Transverse colon (tissue), 4 donors: Measurements from ENCODE around the gene NCK2. TPM values are rescaled to one million over a fixed set of nuclear protein-coding genes. Genes with fewer than 3 reads are reported as not detected.

Experiments used
- DNase-seq: peaks from one replicate; pipeline ENCODE4 v3.0.0-alpha.2; 2019
- H3K27ac ChIP-seq, 4 donors: fragments of 200-600 bp; sonication (generic); 2 replicates each; pipeline ENCODE4 v1.5.1; 2016 to 2018; ENCODE audit warnings: inconsistent platforms in 4 of 4
- H3K27me3 ChIP-seq: fragments of 200-600 bp; sonication (generic); 2 replicates; pipeline ENCODE4 v1.5.1; 2017; ENCODE audit warnings: inconsistent platforms
- H3K36me3 ChIP-seq, 4 donors: fragments of 200-600 bp; sonication (generic); 2 replicates each; pipeline ENCODE4 v1.5.1; 2017 to 2019; ENCODE audit warnings: inconsistent platforms in 4 of 4
- H3K4me1 ChIP-seq, 4 donors: fragments of 200-600 bp; sonication (generic); 2 replicates each; pipeline ENCODE4 v1.5.1; 2017 to 2020; ENCODE audit warnings: inconsistent platforms in 4 of 4
- H3K4me3 ChIP-seq, 4 donors: fragments of 200-600 bp; sonication (generic); 1 replicate in 1 of 4; 2 replicates in 3 of 4; pipeline versions ENCODE4 v1.5.1 to v1.6.1; 2017 to 2019; ENCODE audit warnings: inconsistent platforms in 4 of 4
- H3K9me3 ChIP-seq, 2 donors: fragments of 200-600 bp; sonication (generic); 2 replicates each; pipeline ENCODE4 v1.5.1; 2017 to 2019; ENCODE audit warnings: inconsistent platforms in 2 of 2
- CTCF ChIP-seq, 5 experiments: fragments of 200-600 bp in 3 of 5; fragments of 450-650 bp in 2 of 5; sonication (generic) in 3 of 5; IDR thresholded peaks; 1 replicate in 2 of 5; 2 replicates in 3 of 5; pipeline ENCODE4 v1.5.1; 2016 to 2017; ENCODE audit warnings: antibody characterized with exemption in 5 of 5, inconsistent platforms in 3 of 5, mild to moderate bottlenecking in 2 of 5, moderate library complexity in 1 of 5
- EP300 ChIP-seq: sonication (generic); formaldehyde crosslinking; IDR thresholded peaks from one replicate; pipeline ENCODE4 v1.6.1; 2017; ENCODE audit warnings: antibody characterized with exemption, low read depth
- POLR2A ChIP-seq: fragments of 450-650 bp; IDR thresholded peaks from one replicate; pipeline ENCODE4 v1.6.1; 2016; ENCODE audit warnings: antibody characterized with exemption, mild to moderate bottlenecking, moderate library complexity
- POLR2AphosphoS5 ChIP-seq, 3 donors: sonication (generic); formaldehyde crosslinking; IDR thresholded peaks; one replicate each; pipeline ENCODE4 v1.6.1; 2016; ENCODE audit warnings: antibody characterized with exemption in 3 of 3
- WGBS, 2 donors: methylation state at CpG; one replicate each; pipeline ENCODE4 v1.1.5; 2018; ENCODE audit warnings: low coverage in 1 of 2; 5-methylcytosine and 5-hydroxymethylcytosine counted together
- in situ Hi-C, 4 donors: fragments of 200-750 bp; cut with MboI; loops; one replicate each; pipeline versions ENCODE4 v1.15.0 to v1.15.1; 2017; ENCODE audit warnings: low sequenced_read_pairs in 3 of 4, low pct_ligation_motif_present in 1 of 4, low pct_unique_long_range_greater_than_20kb in 1 of 4
- intact Hi-C: fragments of 100-400 bp; cut with DNase I; formaldehyde crosslinking; loops from one replicate; pipeline ENCODE4 v1.15.1; 2023; ENCODE audit warnings: low total_unique reads
- total RNA-seq, 4 donors: library from RNA; depleted of rRNA; stranded (reverse); fragments of >200 nt; gene quantifications; one replicate each; pipeline ENCODE4 v1.1.0, GENCODE V29; 2016

The NCK2 gene
- total RNA-seq, 4 donors from 2014 or later, result 42.2 to 74.1 (median 59.9) TPM

GRCh38 chr2:105736145-105736544, 8.6 kb upstream of the NCK2 start:
- Histone ChIP-seq H3K27ac (no peak overlapping the region), H3K36me3 (no peaks in the 10 kb centered on the region), H3K4me3 (no peak overlapping the region), H3K9me3 (no peaks in the 10 kb centered on the region), H3K27me3 (no peaks in the 10 kb centered on the region), H3K4me1 (no peaks in the 10 kb centered on the region)
- intact Hi-C loops (no loop called here), in situ Hi-C loops (no loop called here)
- TF ChIP-seq POLR2AphosphoS5 (IDR thresholded peaks at IDR 0.05) (no peak), EP300 (no peak), CTCF (IDR thresholded peaks at IDR 0.05) (no peak), POLR2A (no peak)
- no peak for DNase-seq
- 93 to 95% methylated on average over 4 to 6 of the region's 6 CpGs for WGBS, 2 donors

- in situ Hi-C loops, result no loop called here
- Histone ChIP-seq H3K27ac (peak overlapping the region in 1 of 4 donors; percentile 19), H3K9me3 (no peaks in the 10 kb centered on the region), H3K4me3 (no peak overlapping the region), H3K27me3 (no peaks in the 10 kb centered on the region), H3K4me1 (no peaks in the 10 kb centered on the region), H3K36me3 (no peaks in the 10 kb centered on the region)
- 66 to 76% methylated on average over 4 to 6 of the region's 6 CpGs for WGBS, 2 donors
- TF ChIP-seq POLR2A (no peak), POLR2AphosphoS5 (IDR thresholded peaks at IDR 0.05) (no peak), EP300 (no peak), CTCF (IDR thresholded peaks at IDR 0.05) (no peak)
- DNase-seq, result no peak
- intact Hi-C loops, result no loop called here
Measured at GRCh38 chr2:105737980-105738657, 6.6 kb upstream of the NCK2 start.

GRCh38 chr2:105738658-105739241, 6.0 kb upstream of the NCK2 start:
- DNase-seq, result no peak
- Histone ChIP-seq H3K27ac (peak overlapping the region in 1 of 4 donors; percentile 19), H3K9me3 (no peaks in the 10 kb centered on the region), H3K36me3 (no peaks in the 10 kb centered on the region), H3K4me3 (no peak overlapping the region), H3K4me1 (peaks cover 0 to 2% (median 2%) of the 10 kb centered on the region in 4 donors), H3K27me3 (no peaks in the 10 kb centered on the region)
- intact Hi-C loops, result no loop called here
- TF ChIP-seq POLR2A, result no peak
- no peak for TF ChIP-seq EP300
- no peak for TF ChIP-seq CTCF (IDR thresholded peaks at IDR 0.05)
- TF ChIP-seq POLR2AphosphoS5 (IDR thresholded peaks at IDR 0.05), result no peak
- WGBS, 2 donors, result 49 to 51% methylated on average over 6 of the region's 6 CpGs
- in situ Hi-C loops, result no loop called here

GRCh38 chr2:105739426-105739825, 5.3 kb upstream of the NCK2 start:
- no peak for DNase-seq
- Histone ChIP-seq H3K36me3 (no peaks in the 10 kb centered on the region), H3K27ac (peak overlapping the region in 1 of 4 donors; percentile 19), H3K4me3 (no peak overlapping the region), H3K4me1 (peaks cover 0 to 8% (median 6%) of the 10 kb centered on the region in 4 donors), H3K27me3 (no peaks in the 10 kb centered on the region), H3K9me3 (no peaks in the 10 kb centered on the region)
- 73 to 79% methylated on average over 2 to 8 of the region's 8 CpGs for WGBS, 2 donors
- in situ Hi-C loops, result no loop called here
- intact Hi-C loops, result no loop called here
- no peak for TF ChIP-seq POLR2AphosphoS5 (IDR thresholded peaks at IDR 0.05)
- no peak for TF ChIP-seq POLR2A
- no peak for TF ChIP-seq CTCF (IDR thresholded peaks at IDR 0.05)
- TF ChIP-seq EP300, result no peak
